ENCODE results near the gene SLC37A1.

The SLC37A1 gene

GRCh38 chr21:42512346-42513034 lies 1.2 kb upstream of the SLC37A1 start:
- Histone ChIP-seq H3K27me3 (ENCODE audit: insufficient read depth, poor library complexity, severe bottlenecking) (no peaks in the 10 kb centered on the region), H3K27ac (replicated peaks) (no peak overlapping the region), H3K4me3 (replicated peaks; ENCODE audit: insufficient read depth, low read length) (no peak overlapping the region)
- DNase-seq (ENCODE audit: low read depth in 1 of 2, low spot score in 1 of 2) = no peak
- TF ChIP-seq REST (IDR thresholded peaks at IDR 0.05; ENCODE audit: insufficient replicate concordance, low read depth) (no peak), CTCF (IDR thresholded peaks at IDR 0.05; ENCODE audit: insufficient read depth, low read length) (no peak), POLR2AphosphoS5 (IDR thresholded peaks at IDR 0.05; ENCODE audit: low read depth) (no peak), SPI1 (IDR thresholded peaks at IDR 0.05; ENCODE audit: borderline replicate concordance, low read depth) (no peak), GABPA (IDR thresholded peaks at IDR 0.05; ENCODE audit: low read depth) (no peak)

- TF ChIP-seq REST (IDR thresholded peaks at IDR 0.05; ENCODE audit: insufficient replicate concordance, low read depth) (no peak), CTCF (IDR thresholded peaks at IDR 0.05; ENCODE audit: insufficient read depth, low read length) (no peak), POLR2AphosphoS5 (IDR thresholded peaks at IDR 0.05; ENCODE audit: low read depth) (no peak)
- Histone ChIP-seq H3K27me3 (ENCODE audit: insufficient read depth, poor library complexity, severe bottlenecking) (no peaks in the 10 kb centered on the region), H3K4me3 (replicated peaks; ENCODE audit: insufficient read depth, low read length) (peak overlapping the region; percentile 76), H3K27ac (replicated peaks) (peak overlapping the region; percentile 26; the same call in 1 of the 2 replicates)
- DNase-seq (ENCODE audit: low read depth in 1 of 2, low spot score in 1 of 2) = peak; percentile 25 to 28
Measured at GRCh38 chr21:42513985-42514882, 582 bp downstream of the SLC37A1 start.

GRCh38 chr21:42514883-42515228 lies 1.2 kb downstream of the SLC37A1 start:
- Histone ChIP-seq H3K27me3 (ENCODE audit: insufficient read depth, poor library complexity, severe bottlenecking) (no peaks in the 10 kb centered on the region), H3K27ac (replicated peaks) (no peak overlapping the region), H3K4me3 (replicated peaks; ENCODE audit: insufficient read depth, low read length) (peak overlapping the region; percentile 76)
- no peak for DNase-seq (ENCODE audit: low read depth in 1 of 2, low spot score in 1 of 2)
- no peak for TF ChIP-seq SPI1 (IDR thresholded peaks at IDR 0.05; ENCODE audit: borderline replicate concordance, low read depth)
- no peak for TF ChIP-seq POLR2AphosphoS5 (IDR thresholded peaks at IDR 0.05; ENCODE audit: low read depth)
- no peak for TF ChIP-seq GABPA (IDR thresholded peaks at IDR 0.05; ENCODE audit: low read depth)
- TF ChIP-seq CTCF (IDR thresholded peaks at IDR 0.05; ENCODE audit: insufficient read depth, low read length) = no peak
